HK-2 (cell line): Measurements from ENCODE around the gene LKAAEAR1.

Experiments used
- DNase-seq: peaks from one replicate; pipeline ENCODE4 v3.0.0-alpha.2; 2018; ENCODE audit not compliant: unreplicated experiment

LKAAEAR1 gene

DNA sequence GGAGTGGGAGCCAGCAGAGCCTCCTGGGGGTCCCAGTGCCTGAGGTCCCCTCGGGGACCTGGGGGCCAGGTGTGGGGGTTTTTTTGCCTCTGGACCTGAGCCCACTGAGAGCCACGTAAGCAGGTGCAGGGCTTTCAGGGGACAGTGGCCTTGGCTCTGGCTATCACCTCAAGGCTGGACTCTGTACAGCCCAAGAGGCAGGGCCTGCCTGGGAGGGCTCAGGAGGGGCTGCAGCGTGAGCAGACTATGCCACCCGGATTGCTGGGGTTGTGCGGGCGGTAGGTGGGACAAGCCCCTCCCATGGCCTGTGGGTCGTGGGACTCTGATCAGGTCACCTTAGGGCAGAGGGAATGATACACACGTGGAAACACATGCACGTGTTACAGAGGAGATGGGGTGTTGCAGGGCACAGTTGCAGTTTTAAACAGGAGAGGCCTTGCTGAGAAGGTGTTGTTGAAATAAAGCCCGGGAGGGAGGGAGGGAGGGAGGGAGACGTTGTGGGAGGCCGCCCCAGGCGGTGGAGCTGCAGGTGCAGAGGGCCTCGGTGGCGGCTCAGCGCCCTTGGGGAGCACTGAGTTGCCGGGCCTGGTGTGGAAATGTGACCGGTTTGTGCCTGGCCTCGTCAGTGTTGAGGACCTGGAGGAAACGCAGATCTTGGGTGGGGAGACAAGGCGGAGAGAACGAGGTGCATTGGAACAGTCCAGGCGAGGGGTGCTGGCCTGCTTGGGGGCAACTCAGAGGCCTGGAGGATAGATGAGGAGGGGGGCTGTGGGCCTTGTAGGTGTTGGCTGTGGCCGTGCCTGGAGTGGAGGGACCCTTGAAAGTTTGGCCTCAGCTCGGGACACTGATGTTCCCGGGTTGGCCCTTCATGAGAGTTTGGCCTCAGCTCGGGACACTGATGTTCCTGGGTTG is 18.9 kb downstream of the LKAAEAR1 start:
- DNase-seq, result no peak

DNA sequence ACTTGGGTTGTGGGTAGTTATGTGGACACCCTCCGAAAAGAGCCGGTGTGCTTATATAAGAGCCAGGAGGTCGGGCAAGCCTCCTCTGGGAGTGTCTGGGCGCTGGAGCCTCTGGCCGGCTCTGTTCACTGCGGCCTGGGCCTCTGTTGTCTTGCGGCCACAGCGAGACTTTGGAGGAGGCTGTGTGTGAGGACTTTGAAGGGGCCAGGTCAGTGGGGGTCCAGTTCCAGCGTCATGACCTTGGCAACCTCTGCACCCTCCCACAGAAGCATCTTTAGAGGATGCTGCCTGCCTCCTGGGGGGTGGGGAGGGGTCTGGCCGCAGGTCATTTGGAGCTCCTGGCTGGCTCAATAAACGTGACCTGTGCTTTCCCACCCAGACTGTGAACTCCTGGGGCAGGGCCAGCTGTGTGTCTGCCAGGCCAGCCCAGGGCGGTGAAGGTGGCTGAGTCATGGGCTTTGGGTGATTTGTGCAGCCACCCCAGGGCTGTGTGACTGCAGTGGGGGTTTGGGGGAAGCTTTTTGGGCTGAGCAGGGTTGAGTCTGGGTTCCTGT is 20.0 kb downstream of the LKAAEAR1 start:
- peak; percentile 76 for DNase-seq

DNA sequence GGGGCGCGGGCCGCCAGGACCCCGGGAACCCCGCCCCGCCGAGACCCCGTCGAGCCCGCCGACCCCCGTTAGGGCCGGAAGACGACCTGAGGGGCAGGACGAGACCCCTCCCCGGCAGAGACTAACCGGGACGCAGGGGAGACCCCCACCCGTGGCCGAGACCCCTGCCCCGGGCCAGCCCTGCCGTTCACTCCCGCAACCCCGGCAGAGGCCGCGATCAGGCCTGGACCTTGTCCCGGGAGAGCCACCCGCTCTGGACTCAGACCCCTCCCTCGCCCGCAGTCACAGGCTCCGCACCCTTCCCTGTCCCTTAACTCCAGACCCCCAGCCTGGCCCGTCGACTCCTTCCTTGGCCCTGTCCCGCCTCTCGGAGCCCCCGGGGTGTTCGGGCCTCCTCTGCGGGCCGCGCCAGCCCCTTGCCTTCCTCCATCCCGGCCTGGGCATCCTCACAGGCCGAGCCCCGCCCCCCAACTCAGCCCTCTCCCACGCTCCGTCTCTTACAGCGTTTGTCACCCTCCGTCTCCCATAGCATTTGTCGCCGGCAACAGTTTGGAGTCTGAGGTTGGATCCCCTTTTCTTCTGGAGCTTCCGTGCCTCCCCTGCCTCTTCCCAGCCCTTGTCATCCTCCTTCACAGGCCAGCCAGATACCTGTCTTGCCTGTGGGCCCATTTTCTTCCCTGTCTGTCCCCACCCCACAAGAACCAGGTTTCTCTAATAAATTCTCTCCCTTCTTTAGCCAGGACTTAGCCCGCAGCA is 20.6 kb downstream of the LKAAEAR1 start:
- DNase-seq, result peak; percentile 57

DNA sequence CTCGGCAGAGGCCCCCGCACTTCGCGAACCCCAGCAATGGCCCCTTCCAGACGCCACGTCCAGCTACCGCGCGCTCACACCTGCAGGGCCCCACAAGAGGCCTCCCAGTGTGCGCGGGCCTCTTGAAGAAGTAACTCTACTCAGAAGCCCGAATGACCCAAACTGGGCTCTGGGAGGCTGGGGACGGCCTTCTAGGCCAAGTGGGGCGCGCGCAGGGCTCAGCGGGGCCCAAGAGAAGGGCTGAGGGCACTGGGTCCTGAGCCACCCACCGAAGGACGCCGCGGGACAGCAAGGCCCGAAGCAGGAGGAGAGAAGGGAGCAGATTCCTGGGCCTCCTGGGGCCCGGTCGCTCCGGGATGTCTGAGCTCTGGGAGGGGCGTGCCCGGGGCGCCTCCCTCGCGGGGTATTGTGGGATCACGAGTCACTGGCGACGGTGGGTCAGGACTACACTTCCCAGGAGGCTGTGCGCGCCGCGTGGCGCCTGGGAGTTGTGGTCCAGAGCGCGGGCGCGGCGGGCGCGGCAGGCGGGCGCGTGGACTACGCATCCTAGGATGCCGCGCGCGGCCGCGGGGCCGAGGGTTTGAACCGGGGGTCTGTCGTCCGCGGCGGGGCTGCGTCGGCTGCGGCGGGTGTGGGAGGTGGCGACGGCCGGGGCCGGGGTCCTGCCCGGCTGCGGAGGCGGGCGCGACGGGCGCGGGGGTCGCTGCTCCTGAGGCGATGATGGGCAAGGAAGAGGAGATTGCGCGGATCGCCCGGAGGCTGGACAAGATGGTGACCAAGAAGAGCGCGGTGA is 21.4 kb downstream of the LKAAEAR1 start, which contains the start of gene TCEA2:
Gene TCEA2 (plus strand): TSS at position 603 of the 793 bp plus-strand sequence. CDS start 115 bp downstream, at position 718.
- DNase-seq, result peak; percentile 99

DNA sequence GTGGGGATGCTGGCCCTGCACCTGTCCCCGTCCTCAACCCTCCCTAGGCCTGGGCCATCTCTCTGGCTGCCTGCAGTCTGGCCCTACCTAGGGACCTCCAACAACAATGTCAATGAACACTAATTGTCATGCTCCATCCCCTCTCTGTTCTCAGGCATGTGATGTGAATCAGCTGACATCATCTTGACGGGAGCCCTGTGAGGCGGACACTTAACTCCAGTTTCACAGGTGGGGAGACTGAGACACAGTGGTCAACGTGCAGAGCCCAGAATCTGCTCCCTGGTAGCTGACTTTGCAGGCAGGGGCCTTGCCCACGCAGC is 22.0 kb downstream of the LKAAEAR1 start:
- DNase-seq, result no peak

DNA sequence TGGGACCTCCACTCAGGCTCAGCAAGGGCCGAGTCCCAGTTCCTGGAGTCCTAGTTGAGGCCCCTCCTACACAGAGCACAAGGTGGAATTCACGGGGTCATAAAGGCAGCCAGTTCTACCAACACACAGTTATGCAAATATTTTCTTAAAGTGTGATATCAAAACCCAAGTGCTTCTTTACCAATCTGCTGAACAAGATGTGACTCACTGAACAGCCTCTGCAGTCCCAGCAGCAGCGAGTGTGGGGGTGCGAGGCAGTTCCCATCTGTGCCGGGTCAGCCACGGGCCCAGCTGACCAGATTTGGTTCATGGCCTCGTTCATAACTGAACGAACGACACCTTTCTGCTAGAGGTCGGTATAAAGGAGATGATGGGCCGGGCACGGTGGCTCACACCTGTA is 25.7 kb downstream of the LKAAEAR1 start:
- DNase-seq, result no peak

DNA sequence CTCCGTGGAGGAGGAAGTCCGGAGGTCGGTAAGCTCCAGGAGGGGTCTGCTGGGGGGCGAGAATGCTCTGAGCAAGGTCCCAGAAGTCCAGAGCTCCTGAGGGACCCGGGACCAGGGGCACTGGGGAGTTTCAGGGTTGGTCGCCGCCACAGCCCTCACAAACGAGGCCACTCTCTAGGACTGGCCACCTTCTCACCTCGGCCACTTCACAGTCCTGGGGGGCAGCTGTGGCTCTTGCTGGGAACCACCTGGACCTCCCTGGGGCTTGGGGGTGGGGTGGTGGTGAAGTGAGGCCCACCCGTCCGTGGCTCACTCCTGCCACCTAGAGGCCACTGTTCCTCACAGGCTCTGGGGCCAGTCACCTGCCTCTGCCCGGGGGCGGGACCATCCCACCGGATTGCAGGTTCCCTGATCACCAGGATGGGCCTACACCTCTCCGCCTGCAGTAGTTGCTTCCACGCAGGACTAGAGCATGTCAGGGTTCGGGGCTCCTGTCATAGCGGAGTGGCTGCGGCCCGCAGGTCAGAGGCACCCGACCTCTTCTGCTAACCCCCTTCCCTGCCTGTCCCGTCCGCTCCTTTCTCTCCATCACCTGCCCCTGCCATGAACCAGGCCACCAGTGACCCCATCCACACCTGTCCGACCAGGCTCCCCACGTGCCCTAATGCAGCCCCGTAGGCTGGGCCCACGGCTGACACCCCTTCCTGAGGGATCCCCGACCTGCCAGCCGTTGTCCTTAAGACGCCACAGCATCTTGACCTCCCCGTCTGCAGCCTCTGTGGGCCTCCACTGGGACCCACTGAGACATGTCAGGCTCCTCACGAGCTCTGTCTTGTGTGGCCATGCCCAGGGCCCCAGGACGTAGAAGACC is 26.3 kb downstream of the LKAAEAR1 start:
- DNase-seq, result peak; percentile 86

DNA sequence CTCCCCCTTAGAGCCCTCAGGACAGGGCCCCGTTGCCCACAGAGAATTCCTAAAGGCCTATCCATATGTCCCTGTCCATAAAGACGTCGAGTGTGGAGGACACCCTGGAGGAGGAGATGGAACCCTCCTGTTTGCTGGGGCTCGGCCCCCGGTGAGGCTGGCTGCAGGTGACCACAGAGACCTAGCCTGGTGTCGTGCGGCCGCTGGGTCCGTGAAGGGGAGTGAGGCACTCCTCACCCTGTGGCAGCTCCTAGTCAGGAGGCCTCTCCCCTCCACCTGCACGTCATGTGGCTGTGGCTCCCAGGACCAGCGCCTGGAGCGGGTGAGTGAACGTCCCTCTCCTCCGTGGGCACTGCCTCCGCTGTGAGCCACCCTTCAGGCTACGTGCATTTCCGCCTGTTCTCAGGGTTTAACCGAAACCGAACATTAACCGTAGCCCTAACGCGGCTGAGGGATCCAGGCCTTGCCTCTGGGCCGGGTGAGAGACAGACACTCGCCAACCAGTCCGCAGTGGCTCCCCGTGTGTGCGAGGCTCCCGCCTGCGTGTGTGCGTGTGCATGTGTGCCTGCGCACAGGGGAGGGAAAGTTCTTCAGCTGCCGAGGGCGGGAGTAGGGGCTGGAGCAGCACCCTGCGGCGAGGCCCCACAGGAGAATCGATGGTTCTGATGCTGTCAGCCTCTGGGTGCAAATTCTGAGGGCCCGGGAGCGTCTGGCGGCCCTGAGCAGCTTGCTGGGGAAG is 27.1 kb downstream of the LKAAEAR1 start:
- DNase-seq, result no peak

DNA sequence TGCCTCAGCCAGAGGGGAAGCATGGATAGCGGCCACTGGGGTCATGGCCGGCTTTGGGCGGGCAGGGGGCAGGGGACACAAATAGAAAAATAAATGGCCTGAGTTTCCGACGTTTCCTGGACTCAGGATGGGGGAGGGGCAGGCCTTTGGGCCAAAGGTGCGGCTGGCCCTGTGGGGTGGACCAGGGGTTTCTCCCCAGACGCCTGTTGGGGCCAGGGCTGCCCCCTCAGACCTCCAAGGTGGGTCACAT is 27.6 kb downstream of the LKAAEAR1 start:
- DNase-seq, result no peak

DNA sequence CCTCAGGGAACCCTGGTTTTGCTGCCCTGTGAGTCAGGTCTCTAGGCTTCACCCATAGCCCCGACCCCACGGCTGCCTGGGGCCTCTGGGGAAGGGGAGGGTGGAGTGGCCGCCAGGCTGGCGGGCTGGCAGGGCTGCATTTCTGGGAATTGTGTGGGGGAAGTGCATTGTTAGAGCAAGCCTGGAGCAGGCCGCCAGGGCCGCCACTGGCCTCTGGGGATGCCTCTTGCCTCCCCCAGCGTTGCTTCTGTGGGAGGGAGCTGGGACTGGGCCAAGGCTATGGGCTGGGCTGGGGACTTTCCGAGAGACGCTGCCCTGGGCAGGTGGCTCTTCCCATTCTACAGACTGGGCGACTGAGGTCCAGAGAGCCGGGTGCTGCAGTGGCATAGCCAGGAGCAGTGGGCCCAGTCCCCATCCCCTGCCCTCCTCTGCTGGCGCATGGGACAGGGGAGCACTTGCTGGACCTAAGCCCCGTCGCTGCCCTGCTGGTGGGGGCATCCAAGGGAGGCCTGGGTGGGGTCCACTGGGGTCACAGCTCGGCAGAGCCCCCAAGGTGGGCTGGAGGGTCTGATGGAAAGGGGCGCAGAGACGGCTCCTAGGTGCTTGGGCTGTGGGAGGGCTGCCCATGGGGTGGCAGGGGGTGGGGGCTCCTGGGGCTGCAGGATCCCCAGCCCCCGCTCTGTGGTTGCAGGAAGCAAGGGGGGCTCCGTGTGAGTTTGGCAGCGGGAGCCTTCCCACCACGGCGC is 28.1 kb downstream of the LKAAEAR1 start:
- DNase-seq, result peak; percentile 81

DNA sequence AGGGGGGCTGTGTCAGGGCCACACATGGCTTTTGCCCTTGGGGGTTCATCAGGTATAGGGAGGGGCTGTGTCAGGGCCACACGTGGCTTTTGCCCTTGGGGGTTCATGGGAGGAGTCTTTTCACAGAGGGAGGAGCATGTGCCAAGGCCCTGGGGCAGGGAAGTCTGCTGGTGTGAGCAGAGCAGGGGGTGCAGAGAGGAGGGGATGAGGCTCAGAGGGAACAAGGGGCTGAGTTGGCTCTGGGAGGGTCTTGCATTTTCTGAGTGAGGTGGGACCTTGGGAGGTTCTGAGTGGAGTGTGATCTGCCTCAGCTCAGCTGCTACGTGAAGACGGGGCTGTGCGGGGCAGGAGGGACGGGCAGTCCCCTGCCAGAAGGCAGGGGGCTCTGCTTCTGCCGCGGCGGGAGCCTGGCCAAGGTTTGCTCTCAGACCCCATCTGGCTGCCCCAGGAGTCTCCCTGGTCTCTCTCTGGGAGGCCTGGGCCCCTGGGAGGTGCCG is 28.8 kb downstream of the LKAAEAR1 start:
- no peak for DNase-seq

DNA sequence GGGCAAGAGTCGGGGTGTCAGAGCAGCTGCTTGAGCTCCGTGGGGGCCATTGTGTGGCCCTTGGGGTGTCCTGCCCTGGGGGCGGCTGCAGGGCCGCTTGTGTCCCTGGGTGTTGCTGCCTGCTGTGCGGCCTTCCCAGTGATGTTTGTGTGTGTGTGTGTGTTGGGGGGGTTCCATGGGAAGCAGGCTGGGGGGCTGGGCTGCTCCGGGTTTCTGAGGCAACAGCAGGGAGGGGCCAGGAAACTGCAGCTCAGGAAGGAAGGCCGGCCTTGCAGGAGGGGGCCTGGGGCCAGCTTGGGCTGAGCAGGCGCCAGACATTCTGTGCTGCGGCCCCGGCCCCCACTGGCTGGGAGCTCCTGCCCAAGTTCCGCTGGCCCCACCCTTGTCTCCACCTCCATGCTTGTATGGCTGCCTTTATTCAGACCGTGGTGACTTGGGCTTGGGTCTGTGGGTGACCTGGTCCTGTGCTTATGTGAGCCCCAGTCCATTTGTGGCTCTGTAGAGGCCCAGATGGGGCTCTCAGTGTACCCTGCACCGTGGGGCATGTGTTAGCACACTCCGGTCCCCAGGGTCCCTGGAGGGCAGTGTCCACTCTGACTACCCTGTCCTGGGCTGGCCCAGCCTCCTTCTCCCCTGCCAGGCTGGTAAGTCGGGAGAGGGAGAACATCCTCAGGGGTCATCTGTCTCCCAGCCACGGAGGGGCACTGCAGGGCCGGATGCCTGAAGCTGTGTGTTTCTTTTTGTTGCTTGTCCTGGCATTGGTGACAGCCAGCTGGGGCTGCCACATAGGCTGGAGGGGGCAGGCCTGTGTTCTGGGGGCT is 30.1 kb downstream of the LKAAEAR1 start:
- peak; percentile 63 for DNase-seq

DNA sequence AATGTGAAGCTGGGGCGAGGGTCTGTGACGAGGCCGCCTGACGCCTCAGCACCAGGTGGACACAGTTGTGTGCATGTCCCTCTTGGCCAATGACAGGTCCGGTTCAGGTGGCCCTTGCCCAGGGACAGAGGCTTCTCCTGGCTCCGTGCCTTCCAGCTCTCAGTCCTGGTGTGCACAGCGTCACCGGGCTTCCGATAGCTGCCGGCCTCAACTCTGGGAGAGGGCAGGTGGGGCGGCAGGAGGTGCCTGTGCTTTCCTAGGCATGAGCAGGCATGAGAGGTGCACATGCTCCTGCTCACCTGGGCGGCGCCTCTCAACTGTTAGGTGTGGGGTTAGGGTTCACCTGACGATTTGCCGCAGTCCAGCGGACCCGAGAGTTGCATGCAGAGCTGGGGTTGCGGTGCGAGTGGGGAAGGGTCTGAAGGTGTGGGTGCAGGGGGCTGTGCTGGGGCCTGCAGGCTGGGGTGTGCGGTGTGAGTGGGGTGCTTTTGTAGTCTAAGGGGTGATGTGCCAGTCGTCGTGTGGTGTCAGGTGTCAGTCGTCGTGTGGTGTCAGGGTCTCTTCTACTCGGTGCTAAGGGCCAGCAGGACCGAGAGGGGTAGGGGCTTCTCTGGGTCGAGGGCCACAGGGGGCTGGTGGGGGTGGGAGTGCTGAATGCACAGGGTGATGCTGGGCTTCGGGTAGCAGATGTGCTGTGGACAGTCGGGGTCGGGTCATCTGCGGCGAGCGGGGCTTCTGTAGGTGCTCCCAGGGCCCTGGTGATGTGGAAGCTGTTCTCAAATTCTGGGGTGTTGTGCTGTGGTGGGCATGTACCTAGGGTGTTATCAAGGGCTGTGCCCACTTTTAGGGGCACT is 31.0 kb downstream of the LKAAEAR1 start:
- no peak for DNase-seq

DNA sequence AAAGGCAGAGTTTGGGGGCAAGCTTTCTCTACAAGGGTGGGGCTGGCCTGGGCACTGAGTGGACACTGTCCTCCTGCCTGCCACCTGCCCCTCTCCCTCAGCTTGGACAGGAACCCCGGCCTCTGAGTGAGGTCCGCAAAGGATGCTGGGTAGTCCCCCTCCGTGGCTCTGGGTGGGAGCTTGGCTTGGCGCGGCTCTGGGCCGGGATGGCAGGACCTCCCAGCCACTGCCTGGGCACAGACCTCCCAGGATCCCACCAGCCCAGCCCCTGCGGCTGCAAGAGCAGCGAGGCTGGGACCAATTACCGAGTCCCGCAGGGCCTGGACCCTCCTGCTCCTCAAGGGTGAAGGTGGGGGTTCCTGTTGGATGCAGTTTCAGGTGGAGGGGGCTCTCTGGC is 31.9 kb downstream of the LKAAEAR1 start:
- DNase-seq, result no peak

DNA sequence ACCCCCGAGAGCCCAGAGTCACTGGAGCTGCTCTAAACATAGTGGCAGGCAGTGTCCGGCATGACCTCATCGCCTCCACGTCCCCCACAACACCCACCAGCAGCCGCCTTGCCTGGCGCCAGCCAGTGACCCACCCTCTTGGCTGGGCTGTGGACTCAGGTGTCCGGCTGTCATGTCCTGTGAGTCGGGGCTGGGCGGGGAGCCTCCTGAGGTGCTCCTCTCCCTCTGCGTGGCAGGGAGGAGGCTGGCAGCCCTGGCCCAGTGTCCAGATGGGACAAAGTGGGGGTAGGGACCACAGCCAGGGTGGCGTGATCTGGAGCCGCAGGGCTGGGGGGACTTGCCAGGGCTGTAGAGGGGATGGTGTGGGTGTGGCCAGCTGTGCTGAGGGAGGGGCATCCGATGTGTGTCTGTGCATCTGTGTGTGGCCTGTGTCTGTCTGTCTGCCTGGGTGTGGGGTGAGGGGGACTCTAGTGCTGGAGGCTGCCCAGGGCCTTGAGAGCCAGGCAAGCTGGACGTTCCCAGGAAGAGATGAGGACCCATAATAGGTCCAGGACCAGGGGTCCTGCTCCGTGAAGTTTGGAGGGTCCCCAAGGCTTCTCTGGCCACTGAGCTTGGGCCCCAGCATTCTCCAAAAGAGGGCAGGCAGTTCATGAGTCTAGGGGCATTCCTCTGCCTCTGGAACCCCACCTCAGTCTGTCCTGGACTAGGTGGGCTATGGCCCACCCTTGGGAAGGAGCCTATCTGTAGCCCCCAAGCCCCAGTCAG is 32.5 kb downstream of the LKAAEAR1 start:
- no peak for DNase-seq

DNA sequence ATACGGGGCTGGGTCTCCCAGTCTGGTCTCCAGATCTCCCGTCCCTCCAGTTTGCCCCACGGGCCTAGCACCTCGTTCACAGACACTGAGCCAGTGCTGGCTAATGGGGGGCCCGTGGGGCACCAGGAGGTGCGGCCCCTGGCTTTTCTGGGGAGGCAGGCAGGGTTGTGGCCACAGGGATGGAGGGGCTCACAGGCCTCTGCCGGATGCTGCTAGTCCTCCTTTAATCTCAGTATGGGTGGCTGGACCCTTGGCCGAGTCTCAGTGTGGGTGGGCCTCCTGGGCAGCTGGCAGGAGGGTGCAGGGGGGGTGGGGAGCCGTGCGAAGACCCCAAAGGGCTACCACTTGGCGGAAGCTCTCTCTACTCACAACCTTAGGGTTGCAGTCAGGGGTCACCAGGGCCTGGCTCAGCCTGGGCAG is 33.2 kb downstream of the LKAAEAR1 start:
- no peak for DNase-seq
